Measurements from ENCODE around the gene RNF6.

RNF6 gene

DNA sequence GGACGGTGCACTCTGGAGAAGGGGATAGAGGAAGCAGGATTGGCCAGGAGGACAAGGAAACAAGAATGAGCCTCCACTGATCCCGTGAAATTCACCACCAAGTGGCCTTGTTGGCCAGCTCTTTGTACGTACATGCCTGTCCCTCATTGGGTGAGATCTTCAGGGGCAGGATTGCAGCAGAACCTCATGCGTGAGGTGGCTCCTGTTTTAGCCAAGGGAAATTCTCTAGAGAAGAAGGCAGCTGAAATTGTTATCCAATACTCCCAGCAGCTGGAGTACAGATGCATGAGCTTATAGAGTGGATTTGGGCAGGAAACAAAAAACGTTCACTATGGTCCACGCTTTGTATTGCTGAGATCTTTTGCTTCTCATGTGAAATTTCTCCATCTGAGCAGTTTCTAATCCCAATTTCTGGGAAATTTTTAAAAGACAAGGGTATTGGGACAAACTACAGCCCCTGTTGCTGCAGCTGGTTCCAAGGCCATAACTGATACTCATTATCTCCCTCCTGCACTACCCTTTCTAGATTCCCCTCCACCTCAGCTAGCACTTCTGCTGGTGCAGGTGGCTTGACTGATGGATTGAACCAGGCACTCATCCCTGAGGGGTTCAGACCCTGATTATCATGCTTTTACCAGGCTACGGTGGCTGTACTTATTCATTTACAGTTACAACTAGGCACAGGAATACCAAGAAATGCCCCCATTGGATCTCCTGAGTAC lies 3.9 kb upstream of the RNF6 start:
- DNase-seq: no peak

DNA sequence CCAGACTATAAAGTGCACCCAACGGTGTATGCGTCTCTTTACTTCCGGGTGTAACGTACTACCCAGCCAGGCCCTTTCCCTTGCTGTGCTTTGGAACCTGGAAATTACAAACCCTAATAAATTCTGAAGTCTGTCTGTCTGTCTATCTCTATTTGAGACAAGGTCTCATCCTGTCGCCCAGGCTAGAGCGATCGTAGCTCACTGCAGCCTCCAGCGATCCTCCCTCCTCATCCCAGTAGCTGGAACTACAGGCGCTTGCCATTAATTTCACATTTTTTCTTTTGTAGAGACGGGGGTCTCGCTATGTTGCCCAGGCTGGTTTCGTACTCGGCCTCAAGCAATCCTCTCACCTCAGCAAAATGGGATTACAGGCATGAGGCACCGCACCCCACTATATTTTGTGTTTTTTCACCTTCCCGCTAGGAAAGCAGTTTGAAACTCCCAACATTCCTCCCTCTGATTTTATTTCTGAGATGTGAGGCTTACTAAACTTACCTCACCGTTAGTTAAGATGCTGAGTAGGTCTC lies 469 bp upstream of the RNF6 start:
- DNase-seq: no peak

DNA sequence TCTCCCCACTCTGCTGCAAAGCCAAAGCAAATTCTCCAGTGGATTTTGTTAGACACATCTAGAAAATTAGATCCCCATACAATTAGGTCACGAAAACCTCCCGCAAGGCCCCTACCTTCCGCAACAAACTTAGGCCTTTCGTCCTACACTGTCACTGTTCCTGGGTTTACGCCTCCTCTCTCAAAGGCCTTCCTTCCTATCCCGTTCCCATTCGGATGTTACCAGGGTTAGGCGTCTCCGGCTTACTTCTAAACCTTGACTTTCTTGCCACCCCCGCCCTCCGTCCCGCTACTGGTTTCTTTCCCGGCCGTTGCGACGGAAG lies 754 bp downstream of the RNF6 start:
- no peak for DNase-seq

DNA sequence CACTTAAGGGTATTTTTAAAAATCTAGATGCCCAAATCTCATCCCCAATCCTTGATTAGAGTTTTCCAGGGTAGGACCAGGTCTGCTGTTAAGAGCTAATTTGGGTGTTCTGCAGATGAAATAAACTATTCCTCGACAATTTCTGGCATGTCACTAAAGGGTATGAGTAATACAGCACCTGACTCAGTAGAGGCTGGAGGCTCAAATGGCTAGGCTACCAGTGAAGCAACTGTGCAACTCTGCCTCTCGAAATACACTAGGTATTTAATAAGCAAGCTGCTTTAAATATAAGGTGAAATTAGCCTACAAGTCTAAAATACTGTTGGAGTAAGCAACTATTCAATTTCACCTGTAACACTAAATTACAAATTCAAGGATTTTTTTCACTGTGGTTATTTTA lies 1.5 kb downstream of the RNF6 start:
- no peak for DNase-seq

DNA sequence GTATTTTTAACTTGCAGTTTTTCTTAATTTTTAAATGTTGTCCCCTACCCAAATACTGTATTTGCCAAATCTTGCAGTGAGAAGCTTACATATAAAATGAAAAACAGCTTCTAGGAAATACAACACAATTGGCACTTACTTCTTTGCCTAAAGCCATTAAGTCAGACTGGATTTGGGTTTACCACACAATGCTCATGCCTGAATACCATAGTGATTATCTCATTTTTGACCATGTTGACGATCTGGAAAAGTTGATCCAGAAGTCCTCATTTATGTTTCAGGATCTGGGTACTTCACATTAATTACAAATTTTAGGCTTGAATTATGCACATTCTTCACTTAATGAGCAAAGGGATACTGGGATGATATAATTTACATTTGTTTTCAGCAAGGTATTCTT lies 2.4 kb downstream of the RNF6 start:
- DNase-seq: no peak

DNA sequence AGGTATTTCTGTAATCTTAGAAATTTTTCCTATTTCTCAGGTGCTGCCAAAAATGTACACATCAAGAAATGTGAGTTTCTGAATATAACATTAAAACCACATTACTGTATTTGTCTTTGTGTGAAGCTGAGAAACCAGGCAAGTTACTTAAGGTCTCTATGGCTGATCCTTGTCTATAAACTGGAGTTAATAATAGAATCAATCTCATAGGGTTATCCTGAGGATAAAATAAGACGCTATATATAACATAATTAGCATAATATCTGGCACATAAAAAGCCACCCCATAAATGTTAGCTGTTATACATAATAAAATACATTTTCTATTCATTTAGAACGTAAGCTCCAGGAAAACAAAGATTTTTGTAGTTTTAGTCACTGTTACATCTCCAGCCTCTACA lies 6.1 kb downstream of the RNF6 start:
- no peak for DNase-seq

DNA sequence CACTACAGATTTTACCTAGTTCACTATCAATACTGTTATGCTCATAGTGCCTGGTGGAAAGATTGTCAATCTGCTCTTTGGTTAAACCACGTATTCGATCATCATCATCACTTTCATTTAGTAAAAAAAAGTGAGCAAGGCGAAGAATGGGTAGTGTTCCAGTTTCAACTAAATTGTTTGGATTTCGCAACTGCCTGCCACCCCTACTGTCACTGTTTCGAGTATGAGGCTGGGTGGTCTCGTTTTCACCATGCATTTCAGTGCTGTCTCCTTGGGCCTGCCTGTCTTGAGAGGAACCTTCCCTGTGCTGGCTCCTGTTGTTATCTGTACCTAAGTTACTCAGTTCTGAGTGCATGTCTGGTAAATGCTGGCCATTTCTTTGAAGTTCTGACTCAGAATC lies 8.1 kb downstream of the RNF6 start:
- no peak for DNase-seq

DNA sequence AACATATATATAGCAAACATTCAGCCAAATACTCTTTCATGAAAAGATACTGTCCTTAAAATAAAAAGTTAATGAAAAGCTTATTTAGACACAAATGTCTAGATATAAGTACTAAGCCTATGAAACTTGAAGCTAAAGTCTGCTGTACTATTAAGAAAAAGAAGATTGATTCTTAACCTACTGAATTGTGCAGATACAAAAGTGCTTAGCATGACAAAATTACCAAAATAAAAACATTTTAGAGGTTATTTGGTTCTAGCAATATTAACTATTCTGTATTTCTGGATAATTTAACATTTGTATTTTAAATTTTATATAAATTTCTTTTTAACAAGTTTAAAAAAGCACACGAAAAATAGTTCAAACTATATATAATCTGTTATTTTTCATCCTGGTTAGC lies 8.8 kb downstream of the RNF6 start:
- no peak for DNase-seq

DNA sequence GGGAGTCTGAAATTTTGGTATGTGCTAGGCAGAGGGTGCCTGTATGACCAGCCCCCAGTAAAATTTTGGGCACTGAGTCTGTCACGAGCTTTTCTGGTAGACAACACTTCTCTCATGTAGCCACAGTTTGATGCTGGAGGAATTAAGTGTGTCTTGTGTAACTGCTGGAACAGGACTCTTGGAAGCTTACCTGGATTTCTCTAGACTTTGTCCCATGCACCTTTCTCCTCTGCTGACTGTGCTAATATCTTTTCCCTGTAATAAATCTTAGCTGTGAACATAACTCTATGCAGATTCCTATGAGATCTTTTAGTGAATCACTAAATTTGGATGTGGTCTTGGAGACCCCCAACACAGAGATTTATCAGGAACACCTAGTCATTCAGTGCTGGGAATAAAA lies 13.8 kb downstream of the RNF6 start:
- DNase-seq: no peak

DNA sequence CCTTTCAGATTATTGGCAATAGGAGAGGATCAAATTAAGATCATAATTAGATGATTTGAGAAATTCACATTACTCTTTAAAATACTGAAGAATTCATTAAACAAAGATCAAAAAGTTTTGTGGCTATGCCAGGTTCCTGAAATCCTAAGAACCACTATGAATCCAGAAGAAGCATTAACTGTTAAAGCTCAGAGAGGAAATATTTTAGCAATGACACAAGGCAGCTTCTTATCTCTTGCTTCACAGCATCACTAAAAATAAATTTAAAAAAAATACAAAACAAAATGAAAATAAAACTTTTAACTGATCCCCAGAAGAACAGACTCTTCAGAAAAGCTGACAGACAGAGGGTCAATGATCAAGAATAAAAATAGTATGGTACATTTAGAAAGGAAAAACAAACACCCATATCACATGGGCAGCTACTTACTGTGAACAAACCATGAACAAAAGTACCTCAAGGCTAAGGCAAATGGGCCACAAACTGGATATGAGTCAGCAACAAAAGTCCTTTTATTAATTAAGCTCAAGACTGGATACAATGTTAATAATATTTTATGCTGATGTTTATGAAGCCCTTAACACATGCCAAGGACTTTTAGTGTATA lies 19.6 kb downstream of the RNF6 start:
- no peak for DNase-seq

DNA sequence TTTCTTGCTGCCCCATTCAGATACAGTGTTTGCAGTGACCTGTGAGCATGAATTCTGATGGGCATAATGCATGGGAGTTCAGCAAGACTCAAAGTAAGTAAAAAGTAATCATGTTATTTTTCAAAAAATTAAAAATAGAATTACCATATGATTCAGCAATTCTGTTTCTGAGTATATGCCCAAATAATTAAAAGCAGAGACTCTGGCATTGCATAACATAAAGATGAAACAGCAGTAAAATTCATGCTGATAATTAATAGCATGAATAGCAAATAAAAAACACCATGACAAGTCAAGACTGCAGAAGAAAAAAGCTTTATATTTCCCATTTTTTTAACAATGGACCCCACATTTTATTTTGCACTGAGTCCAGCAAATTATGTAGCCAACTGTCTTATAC lies 21.3 kb downstream of the RNF6 start:
- no peak for DNase-seq

DNA sequence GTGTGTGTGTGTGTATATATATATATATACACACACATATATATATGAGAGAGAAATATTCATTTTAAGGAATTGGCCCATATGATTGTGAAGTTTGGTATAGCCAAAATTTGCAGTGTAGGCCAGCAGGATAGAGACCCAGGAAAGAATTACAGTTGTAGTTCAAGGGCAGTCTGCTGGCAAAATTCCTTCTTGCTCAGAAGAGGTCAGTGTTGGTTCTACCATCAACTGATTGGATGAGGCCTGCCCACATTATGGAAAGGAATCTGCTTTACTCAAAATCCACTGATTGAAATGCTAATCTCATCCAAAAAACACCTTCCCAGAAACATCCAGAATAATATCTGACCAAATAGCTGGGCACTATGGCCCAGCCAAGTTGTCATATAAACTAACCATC lies 24.0 kb downstream of the RNF6 start:
- no peak for DNase-seq

DNA sequence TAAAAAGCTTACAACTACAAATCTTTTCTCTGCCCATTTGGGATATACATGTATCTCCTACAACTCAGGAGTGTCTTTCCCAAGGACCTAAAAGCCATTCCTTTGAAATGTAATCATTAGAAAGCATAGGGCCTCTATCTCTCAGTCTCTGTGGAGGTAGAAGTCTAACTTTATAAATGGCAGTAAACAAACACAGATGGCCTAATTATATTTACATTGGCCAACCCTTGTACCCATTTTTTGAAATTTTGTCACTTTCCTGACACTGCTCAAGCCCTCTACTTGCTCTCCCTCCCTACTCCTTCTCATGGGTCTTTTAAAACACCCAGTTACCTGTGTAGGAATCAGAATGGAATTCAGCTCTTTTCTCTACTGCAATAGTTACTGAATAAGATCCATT lies 24.8 kb downstream of the RNF6 start:
- no peak for DNase-seq

DNA sequence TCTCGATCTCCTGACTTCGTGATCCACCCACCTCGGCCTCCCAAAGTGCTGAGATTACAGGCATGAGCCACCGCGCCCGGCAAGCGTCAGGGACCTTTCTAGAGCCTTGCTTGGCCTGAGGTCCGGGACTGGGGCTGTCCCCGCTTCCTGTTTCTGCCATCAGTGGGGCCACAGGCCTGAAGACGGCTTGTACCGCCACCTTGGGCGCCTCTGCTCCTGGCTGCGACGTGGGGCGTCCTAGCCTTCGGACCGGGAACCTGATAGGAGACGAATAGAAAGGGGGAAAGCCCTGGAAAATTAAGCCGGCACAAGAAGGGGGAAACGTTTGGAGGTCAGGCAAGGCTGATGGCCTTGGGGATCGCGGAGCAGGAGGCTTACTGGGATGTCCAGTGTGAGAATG lies 35.1 kb downstream of the RNF6 start:
- DNase-seq: no peak

DNA sequence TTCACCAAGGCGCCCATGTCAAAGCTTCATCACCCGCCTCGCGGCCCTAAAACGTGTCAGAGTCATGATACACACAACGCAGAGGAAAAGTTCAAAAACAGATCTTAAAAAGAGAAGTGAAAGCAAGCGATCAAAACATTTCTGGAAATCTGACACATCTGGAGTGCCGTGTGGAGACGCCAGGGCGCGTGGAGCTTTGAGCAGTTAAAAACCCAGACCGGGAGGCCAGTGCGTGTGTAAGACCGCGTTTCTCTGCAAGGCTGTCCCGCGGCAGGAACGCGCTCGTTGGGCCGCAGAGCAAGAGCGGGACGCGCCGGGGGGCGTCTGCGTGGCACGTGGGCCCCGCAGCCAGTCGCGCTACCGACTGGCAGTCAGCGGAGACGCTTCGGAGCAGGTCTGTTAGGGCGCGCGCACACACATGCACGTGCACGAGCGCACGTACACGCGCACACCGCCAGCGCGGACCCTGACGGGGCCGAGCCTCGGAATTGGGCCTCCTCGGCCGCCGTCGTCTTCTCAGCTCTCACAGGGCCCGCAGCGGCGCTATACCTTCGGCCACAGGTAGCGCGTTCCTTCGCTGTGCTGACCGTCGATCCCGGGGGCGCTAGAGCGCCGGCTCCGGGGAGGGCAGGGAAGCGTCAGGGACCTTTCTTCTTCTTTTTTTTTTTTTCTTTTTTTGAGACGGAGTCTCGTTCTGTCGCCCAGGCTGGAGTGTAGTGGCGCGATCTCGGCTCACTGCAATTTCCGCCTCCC lies 35.8 kb downstream of the RNF6 start:
- peak; percentile 88 to 91 for DNase-seq

DNA sequence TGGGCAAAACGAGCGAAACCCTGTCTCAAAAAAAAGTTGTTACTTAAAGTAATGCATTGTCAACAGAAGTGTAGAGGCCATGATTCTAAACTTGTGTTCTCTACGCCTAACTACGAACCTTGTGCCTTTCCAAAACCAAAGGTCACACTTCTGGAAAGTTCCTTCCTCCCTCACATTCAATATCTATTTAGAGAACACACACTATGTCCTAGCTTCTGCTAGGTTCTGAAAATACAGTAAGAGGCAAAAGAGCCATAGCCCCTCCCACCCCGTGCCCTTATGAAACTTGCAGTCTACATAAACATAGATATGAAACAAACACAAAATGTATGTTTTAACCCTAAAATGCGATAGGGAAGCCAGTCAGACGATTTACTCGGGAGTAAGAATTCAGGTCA lies 36.4 kb downstream of the RNF6 start:
- no peak for DNase-seq

DNA sequence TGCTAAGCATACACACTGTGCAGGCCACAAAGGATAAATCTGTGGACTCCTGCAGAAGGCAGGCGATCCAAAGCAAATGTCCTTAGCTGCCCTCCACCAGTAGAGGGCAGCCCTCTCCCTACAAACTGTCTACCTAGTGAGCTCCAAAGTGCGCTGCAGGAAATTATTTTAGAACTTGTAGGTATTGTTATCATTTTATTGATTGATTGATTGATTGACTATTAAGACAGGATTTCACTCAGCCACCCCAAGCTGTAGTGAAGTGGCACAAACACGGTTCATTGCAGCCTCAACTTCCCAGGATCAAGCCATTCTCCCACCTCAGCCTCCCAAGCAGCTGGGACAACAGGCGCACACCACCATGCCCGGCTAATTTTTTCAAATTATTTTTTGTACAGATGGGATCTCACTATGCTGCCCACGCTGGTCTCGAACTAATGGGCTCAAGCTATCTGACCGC lies 37.3 kb downstream of the RNF6 start:
- DNase-seq: peak; percentile 71 to 75

DNA sequence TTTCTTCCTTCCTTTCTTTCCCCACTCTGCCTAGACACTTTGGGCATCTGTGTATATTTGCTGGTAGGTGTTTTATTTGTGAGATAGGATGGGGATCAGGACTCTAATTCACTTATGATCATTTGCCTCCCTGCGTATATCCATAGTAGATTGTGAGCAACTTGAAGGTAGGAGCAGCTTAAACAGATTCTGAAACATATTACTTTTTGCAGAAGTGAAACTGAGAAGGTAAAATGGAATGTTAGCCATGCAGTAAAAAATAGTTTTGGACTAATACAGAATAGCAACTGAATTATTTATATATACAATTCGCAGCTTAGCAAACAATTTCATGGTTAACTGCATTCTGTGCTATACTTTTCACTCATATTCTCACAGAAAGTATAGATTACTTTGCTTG lies 38.7 kb downstream of the RNF6 start:
- DNase-seq: no peak

DNA sequence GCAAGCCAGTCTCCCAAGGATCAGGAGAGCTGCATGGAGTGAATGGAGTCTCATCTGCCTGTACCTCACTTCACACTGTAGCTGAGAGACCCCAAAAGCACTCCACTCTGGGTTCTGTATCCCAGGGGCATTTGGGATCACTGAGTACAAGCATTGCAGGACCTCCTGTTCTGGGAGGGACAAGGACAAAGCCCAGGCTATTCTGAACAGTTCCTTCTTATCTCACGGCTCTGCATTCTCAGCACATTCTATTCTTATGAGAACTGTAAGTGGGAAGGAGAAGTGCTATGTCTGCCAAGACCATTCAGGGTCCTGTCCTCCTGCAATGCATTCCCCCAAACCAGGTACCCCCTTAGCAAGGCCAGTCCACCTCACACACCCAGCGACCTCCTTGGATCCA lies 42.8 kb downstream of the RNF6 start:
- DNase-seq: no peak

DNA sequence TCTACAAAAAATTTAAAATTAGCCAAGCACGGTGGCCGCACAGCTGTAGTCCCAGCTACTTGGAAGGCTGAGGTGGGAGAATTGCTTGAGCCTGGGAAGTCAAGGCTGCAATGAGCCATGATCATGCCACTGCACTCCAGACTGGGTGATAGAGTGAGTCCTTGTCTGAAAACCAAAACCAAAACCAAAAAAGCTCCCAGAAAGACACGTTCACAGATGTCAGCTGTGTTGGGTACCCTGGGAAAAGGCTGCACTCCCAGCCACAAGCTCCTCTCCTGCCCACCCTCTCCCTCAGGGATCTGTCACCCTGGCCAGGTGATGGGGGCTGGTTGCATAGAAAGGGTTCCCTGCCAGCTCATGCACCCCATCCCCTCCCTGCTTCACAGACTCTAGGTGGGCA lies 53.3 kb downstream of the RNF6 start:
- no peak for DNase-seq

DNA sequence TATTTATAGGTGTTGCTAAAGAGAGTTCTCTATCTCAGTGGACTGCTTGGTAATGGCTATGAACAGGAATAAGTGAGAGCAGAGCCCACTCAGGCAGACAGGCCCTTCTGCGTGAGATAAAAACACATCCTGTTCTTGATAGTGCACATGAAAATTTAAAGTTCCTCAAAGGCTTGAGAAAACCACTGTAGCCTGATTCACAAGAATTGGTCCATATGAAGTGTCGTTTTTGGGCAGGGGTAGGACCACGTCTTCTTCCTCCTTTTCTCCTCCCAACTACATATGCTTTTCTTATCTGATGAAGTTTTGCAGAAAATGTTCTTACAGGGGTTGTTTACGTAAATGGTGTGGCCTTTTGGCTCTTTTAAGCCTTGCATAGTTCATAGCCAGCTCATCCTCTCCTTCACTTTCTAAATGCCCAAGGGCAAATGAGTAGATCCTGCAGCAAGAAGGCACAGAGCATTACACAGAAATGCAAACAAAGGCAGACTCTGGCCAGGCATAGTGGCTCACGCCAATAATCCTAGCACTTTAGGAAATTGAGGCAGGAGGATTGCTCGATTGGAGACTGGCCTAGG lies 53.8 kb downstream of the RNF6 start:
- DNase-seq: no peak

DNA sequence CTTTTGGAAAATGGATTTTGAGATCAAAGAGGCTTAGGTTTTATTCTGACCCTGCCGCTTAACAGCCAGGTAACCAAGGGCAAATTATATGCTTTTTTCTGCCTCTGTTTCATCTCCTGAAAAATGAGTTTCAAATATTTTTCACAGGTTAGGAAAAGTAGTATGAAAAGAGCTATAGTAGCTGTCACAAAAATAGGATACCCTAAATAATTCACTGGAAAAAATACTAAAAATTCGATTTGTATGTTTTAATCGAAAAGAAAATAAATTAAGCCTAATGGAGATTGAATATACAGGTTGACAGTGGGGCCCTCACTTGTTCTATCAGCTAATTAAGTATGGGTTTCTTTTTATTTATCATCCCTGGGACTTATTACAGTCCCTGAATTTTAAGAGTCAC lies 58.3 kb downstream of the RNF6 start:
- no peak for DNase-seq
